ENCODE data around the gene FHAD1.
"Not testable (repeated sequence)": the region's sequence is repeated elsewhere in the genome, so short reads cannot be mapped to it uniquely, and the experiment has no call there.

FHAD1 gene

GRCh38 chr1:15418806-15419515 lies 171.9 kb downstream of the FHAD1 start:
- no peaks in the 10 kb centered on the region for H3K4me1 ChIP-seq (ENCODE audit: control insufficient read depth, low read depth, low read length)

GRCh38 chr1:15420853-15421465 lies 173.9 kb downstream of the FHAD1 start:
- no peaks in the 10 kb centered on the region for H3K9me3 ChIP-seq (ENCODE audit: control insufficient read depth, low read depth, low read length)
- no peak overlapping the region for H3K27ac ChIP-seq (ENCODE audit: low read length)
- H3K27me3 ChIP-seq (ENCODE audit: control insufficient read depth, insufficient read depth, low read length), result no peaks in the 10 kb centered on the region
- no peaks in the 10 kb centered on the region for H3K4me1 ChIP-seq (ENCODE audit: control insufficient read depth, low read depth, low read length)
- H3K36me3 ChIP-seq (ENCODE audit: control insufficient read depth, low read depth, low read length), result no peaks in the 10 kb centered on the region
- H3K4me3 ChIP-seq (ENCODE audit: low read length), result no peak overlapping the region
- H3K9ac ChIP-seq (ENCODE audit: low read length), result no peak overlapping the region

More at GRCh38 chr1:15418806-15419515, 171.9 kb downstream of the FHAD1 start:
- Histone ChIP-seq H3K9me3 (ENCODE audit: control insufficient read depth, low read depth, low read length) (no peaks in the 10 kb centered on the region), H3K4me3 (ENCODE audit: low read length) (no peak overlapping the region), H3K27ac (ENCODE audit: low read length) (no peak overlapping the region), H3K36me3 (ENCODE audit: control insufficient read depth, low read depth, low read length) (no peaks in the 10 kb centered on the region), H3K9ac (ENCODE audit: low read length) (no peak overlapping the region), H3K27me3 (ENCODE audit: control insufficient read depth, insufficient read depth, low read length) (no peaks in the 10 kb centered on the region)

- Histone ChIP-seq H3K36me3 (ENCODE audit: control insufficient read depth, low read depth, low read length) (no peaks in the 10 kb centered on the region), H3K27ac (ENCODE audit: low read length) (no peak overlapping the region), H3K4me1 (ENCODE audit: control insufficient read depth, low read depth, low read length) (no peaks in the 10 kb centered on the region), H3K9me3 (ENCODE audit: control insufficient read depth, low read depth, low read length) (no peaks in the 10 kb centered on the region), H3K4me3 (ENCODE audit: low read length) (no peak overlapping the region), H3K9ac (ENCODE audit: low read length) (no peak overlapping the region), H3K27me3 (ENCODE audit: control insufficient read depth, insufficient read depth, low read length) (no peaks in the 10 kb centered on the region)
Observed at GRCh38 chr1:15422871-15423270, 175.8 kb downstream of the FHAD1 start.

DNA sequence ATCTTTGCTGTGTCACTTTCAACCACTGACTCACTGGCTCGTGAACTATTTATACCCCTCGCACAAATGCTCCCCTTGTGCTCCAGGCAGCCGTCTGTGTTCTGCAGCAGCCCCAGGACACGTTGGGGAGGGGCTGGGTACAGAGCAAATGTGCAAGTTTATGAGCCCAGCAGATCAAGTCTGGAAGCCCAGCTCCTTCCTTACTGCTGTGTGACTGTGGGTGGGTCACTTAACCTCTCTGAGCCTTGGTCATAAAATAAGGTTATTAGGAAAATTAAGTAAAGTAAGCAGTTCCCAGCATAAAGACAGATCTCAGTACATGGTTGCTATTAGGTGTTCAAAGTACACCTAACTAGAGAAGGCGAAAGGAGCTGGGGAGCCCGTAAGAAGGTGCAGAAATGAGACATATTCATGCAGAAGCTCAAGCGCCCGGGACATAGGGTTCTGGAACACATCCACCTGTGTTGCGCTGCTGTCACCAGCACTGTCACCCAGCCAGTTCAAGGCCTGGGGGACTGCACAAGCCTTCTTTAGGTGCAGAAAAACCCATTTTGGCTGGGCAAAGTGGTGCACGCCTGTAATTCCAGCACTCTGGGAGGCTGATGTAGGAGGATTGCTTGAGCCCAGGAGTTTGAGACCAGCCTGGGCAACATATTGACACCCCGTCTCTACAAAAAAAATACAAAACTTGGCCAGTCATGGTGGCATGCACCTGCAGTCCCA lies 176.5 kb downstream of the FHAD1 start:
- no peak overlapping the region for H3K4me3 ChIP-seq (ENCODE audit: low read length)
- no peaks in the 10 kb centered on the region for H3K27me3 ChIP-seq (ENCODE audit: control insufficient read depth, insufficient read depth, low read length)
- no peak overlapping the region for H3K9ac ChIP-seq (ENCODE audit: low read length)
- H3K27ac ChIP-seq (ENCODE audit: low read length), result no peak overlapping the region
- H3K4me1 ChIP-seq (ENCODE audit: control insufficient read depth, low read depth, low read length), result no peaks in the 10 kb centered on the region
- no peaks in the 10 kb centered on the region for H3K9me3 ChIP-seq (ENCODE audit: control insufficient read depth, low read depth, low read length)
- H3K36me3 ChIP-seq (ENCODE audit: control insufficient read depth, low read depth, low read length), result no peaks in the 10 kb centered on the region

- Histone ChIP-seq H3K36me3 (ENCODE audit: control insufficient read depth, low read depth, low read length) (no peaks in the 10 kb centered on the region), H3K27ac (ENCODE audit: low read length) (no peak overlapping the region), H3K4me1 (ENCODE audit: control insufficient read depth, low read depth, low read length) (no peaks in the 10 kb centered on the region), H3K27me3 (ENCODE audit: control insufficient read depth, insufficient read depth, low read length) (no peaks in the 10 kb centered on the region), H3K4me3 (ENCODE audit: low read length) (no peak overlapping the region), H3K9ac (ENCODE audit: low read length) (no peak overlapping the region), H3K9me3 (ENCODE audit: control insufficient read depth, low read depth, low read length) (no peaks in the 10 kb centered on the region)
Observed at GRCh38 chr1:15424146-15424667, 177.2 kb downstream of the FHAD1 start.

DNA sequence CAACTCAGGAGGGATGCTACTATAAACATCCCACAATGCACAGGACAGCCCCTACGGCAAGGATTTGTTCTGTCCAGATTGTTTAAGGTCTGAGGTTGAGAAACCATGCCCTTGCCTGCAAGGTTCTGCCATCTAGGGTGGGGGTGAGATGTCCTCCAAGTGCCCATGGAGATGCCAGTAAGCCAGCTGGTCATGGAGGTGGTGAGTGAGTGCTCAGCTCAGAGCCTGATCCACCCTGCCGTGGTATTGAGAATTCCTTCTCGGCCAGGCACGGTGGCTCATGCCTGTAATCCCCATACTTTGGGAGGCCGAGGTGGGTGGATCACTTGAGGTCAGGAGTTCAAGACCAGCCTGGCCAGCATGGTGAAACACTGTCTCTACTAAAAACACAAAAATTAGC lies 178.0 kb downstream of the FHAD1 start:
- Histone ChIP-seq H3K36me3 (ENCODE audit: control insufficient read depth, low read depth, low read length) (no peaks in the 10 kb centered on the region), H3K9ac (ENCODE audit: low read length) (no peak overlapping the region), H3K9me3 (ENCODE audit: control insufficient read depth, low read depth, low read length) (no peaks in the 10 kb centered on the region), H3K27me3 (ENCODE audit: control insufficient read depth, insufficient read depth, low read length) (no peaks in the 10 kb centered on the region), H3K27ac (ENCODE audit: low read length) (no peak overlapping the region), H3K4me1 (ENCODE audit: control insufficient read depth, low read depth, low read length) (no peaks in the 10 kb centered on the region), H3K4me3 (ENCODE audit: low read length) (no peak overlapping the region)

GRCh38 chr1:15425521-15425920 lies 178.5 kb downstream of the FHAD1 start:
- no peak overlapping the region for H3K9ac ChIP-seq (ENCODE audit: low read length)
- no peaks in the 10 kb centered on the region for H3K4me1 ChIP-seq (ENCODE audit: control insufficient read depth, low read depth, low read length)
- H3K36me3 ChIP-seq (ENCODE audit: control insufficient read depth, low read depth, low read length), result no peaks in the 10 kb centered on the region

DNA sequence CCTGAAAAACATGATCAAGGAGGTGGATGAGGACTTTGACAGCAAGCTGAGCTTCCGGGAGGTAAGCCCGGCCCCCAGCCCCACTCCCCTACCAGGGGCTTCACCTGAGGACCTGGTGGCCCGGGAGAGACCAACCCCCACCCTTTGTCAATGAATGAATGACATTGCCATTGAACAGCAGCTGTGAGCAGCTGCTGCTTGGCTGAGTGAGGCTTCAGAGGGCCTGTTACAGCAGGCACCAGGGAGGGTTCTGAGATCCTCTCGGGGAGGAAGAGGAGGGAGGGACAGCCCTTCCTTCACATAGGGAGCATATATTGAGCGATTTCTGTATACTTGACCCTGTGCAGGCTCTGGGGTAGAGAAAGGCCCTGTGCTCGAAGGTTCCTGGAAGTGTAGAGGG lies 178.9 kb downstream of the FHAD1 start:
- no peaks in the 10 kb centered on the region for H3K36me3 ChIP-seq (ENCODE audit: control insufficient read depth, low read depth, low read length)
- no peaks in the 10 kb centered on the region for H3K27me3 ChIP-seq (ENCODE audit: control insufficient read depth, insufficient read depth, low read length)
- H3K4me1 ChIP-seq (ENCODE audit: control insufficient read depth, low read depth, low read length), result no peaks in the 10 kb centered on the region
- no peak overlapping the region for H3K4me3 ChIP-seq (ENCODE audit: low read length)
- H3K27ac ChIP-seq (ENCODE audit: low read length), result no peak overlapping the region
- H3K9ac ChIP-seq (ENCODE audit: low read length), result no peak overlapping the region
- no peaks in the 10 kb centered on the region for H3K9me3 ChIP-seq (ENCODE audit: control insufficient read depth, low read depth, low read length)

More at GRCh38 chr1:15425521-15425920, 178.5 kb downstream of the FHAD1 start:
- Histone ChIP-seq H3K9me3 (ENCODE audit: control insufficient read depth, low read depth, low read length) (no peaks in the 10 kb centered on the region), H3K27me3 (ENCODE audit: control insufficient read depth, insufficient read depth, low read length) (no peaks in the 10 kb centered on the region), H3K4me3 (ENCODE audit: low read length) (no peak overlapping the region), H3K27ac (ENCODE audit: low read length) (no peak overlapping the region)

DNA sequence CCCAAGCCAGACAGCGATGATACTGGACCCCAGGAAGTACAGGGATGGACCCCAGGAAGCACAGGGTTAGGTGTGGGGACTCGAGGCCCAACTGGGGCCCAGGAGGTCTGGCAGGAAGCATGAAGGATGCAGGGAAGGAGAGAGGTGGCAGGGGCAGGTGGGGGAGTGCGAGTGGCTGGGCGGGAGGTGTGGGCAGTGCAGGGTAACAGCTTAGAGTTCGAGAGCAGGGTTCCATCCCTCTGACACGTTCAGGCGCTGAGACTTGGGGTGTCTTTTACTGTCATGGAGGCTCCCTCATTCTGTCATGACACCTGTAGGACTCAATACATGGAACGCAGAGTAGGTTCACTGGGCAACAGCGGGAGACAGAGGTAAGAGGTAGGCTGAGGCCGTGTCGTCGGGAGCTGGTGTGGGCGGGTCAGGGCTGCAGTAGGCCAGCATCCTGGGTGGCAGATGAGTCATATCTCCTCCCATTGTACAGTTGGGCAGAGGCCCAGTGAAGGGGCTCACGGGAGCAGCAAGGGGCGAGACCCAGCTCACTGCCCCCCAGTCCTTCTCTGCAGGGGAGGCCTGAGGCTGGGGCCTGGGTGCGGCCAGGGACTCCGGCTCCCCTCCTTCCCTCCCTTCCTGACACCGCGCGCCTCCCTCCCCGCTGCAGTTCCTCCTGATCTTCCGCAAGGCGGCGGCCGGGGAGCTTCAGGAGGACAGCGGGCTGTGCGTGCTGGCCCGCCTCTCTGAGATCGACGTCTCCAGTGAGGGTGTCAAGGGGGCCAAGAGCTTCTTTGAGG lies 179.7 kb downstream of the FHAD1 start:
- Histone ChIP-seq H3K27ac (ENCODE audit: low read length) (no peak overlapping the region), H3K36me3 (ENCODE audit: control insufficient read depth, low read depth, low read length) (no peaks in the 10 kb centered on the region), H3K4me1 (ENCODE audit: control insufficient read depth, low read depth, low read length) (no peaks in the 10 kb centered on the region), H3K27me3 (ENCODE audit: control insufficient read depth, insufficient read depth, low read length) (no peaks in the 10 kb centered on the region), H3K9ac (ENCODE audit: low read length) (no peak overlapping the region), H3K4me3 (ENCODE audit: low read length) (no peak overlapping the region), H3K9me3 (ENCODE audit: control insufficient read depth, low read depth, low read length) (no peaks in the 10 kb centered on the region)

DNA sequence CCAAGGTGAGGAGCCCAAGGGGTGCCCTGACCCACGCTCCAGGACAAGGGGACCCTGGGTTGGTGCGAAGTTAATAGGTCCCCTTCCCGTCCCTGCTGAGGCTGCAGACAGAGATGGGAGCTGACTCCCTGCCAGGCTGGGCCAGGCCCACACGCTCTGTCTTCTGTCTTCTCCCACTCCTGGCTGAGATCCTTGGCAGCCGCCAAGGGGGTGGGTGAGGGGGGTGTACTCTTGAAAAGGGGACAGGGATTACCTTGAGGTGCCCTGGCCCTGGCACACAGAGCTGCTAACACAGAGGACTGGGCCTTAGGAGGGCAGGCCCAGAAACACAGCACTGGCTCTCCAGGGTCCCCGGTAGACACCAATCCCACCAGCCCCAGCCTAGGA lies 180.2 kb downstream of the FHAD1 start:
- Histone ChIP-seq H3K4me1 (ENCODE audit: control insufficient read depth, low read depth, low read length) (no peaks in the 10 kb centered on the region), H3K4me3 (ENCODE audit: low read length) (no peak overlapping the region), H3K9ac (ENCODE audit: low read length) (no peak overlapping the region), H3K9me3 (ENCODE audit: control insufficient read depth, low read depth, low read length) (no peaks in the 10 kb centered on the region), H3K27me3 (ENCODE audit: control insufficient read depth, insufficient read depth, low read length) (no peaks in the 10 kb centered on the region), H3K27ac (ENCODE audit: low read length) (no peak overlapping the region), H3K36me3 (ENCODE audit: control insufficient read depth, low read depth, low read length) (no peaks in the 10 kb centered on the region)

DNA sequence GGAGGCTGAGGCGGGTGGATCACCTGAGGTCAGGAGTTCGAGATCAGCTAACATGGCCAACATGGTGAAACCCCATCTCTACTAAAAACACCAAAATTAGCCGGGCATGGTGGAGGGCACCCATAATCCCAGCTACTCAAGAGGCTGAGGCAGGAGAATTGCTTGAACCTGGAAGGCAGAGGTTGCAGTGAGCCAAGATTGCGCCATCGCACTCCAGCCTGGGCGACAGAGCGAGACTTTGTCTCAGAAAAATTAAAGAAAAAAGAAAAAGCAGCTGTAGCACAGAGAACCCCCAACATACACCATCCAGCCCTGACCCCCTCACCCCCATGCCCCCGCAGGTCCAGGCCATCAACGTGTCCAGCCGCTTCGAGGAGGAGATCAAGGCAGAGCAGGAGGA lies 181.2 kb downstream of the FHAD1 start:
- H3K9me3 ChIP-seq (ENCODE audit: control insufficient read depth, low read depth, low read length); H3K9ac ChIP-seq (ENCODE audit: low read length); H3K4me3 ChIP-seq (ENCODE audit: low read length); H3K27ac ChIP-seq (ENCODE audit: low read length); H3K36me3 ChIP-seq (ENCODE audit: control insufficient read depth, low read depth, low read length); H3K27me3 ChIP-seq (ENCODE audit: control insufficient read depth, insufficient read depth, low read length); H3K4me1 ChIP-seq (ENCODE audit: control insufficient read depth, low read depth, low read length): not testable (repeated sequence)

Data from iPS-18a (cell line).